Measurements from ENCODE around the gene SCGB1D2.
"Not testable (repeated sequence)": the region's sequence is repeated elsewhere in the genome, so short reads cannot be mapped to it uniquely, and the experiment has no call there.

The SCGB1D2 gene, protein sequence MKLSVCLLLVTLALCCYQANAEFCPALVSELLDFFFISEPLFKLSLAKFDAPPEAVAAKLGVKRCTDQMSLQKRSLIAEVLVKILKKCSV

DNA sequence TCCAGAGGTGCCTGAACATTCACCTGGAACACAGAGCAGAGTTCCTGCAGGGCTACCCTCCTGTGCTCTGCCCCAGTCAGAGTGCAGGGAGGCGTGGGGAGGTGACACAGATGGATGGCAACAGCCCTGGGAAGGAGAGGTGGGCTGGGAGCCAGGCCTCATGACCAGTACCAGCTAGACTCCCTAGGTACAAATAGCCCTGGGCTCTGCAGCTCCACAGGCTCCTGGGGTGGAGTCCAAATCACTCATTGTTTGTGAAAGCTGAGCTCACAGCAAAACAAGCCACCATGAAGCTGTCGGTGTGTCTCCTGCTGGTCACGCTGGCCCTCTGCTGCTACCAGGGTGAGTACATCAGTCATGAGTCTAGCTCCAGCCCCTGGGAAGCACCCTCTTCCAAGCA lies at the start of gene SCGB1D2:
TSS of gene SCGB1D2 (plus strand) at position 219 of the 400 bp plus-strand sequence. CDS start at position 288, 69 bp downstream.
- no peak within 1 kb of the TSS for H3K27ac Mint-ChIP-seq
- H3K4me1 Mint-ChIP-seq (ENCODE audit: low read depth): no peaks in the 10 kb centered on the region
- no peaks in the 10 kb centered on the region for H3K9me3 Mint-ChIP-seq
- no peaks in the 10 kb centered on the region for H3K36me3 Mint-ChIP-seq (ENCODE audit: low read depth)
- peaks cover 61% of the 10 kb centered on the region for H3K27me3 Mint-ChIP-seq
- no peak within 1 kb of the TSS for H3K4me3 Mint-ChIP-seq
- no peak for DNase-seq

DNA sequence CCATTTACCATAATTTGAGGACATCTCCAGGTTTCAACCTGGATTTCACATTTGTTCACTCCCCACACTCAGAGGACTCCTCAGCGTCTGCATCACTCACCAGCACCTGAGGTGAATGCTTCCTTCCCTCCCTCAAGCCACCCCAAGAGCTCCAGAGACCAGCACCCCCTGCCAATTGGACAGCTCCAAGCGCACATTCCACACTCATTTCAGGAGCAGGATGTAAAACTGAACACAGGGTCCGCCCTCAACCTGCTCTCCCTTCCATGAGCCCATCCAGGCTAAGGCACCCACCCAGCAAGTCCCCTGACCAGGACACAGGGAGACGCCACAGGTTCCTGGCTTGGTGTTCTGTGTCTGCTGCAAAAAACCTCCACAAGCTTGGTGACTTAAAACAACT lies 48.1 kb upstream of the SCGB1D2 start:
- H3K27me3 Mint-ChIP-seq: peaks cover 61% of the 10 kb centered on the region

DNA sequence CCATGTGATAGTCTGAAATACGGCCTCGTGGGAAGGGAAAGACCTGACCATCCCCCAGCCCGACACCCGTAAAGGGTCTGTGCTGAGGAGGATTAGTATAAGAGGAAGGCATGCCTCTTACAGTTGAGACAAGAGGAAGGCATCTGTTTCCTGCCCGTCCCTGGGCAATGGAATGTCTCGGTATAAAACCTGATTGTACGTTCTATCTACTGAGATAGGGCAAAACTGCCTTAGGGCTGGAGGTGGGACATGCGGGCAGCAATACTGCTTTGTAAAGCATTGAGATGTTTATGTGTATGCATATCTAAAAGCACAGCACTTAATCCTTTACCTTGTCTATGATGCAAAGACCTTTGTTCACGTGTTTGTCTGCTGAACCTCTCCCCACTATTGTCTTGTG lies 47.0 kb upstream of the SCGB1D2 start:
- H3K4me3 Mint-ChIP-seq; H3K4me1 Mint-ChIP-seq (ENCODE audit: low read depth); H3K36me3 Mint-ChIP-seq (ENCODE audit: low read depth); DNase-seq; H3K27ac Mint-ChIP-seq; H3K9me3 Mint-ChIP-seq: not testable (repeated sequence)
- peaks cover 57% of the 10 kb centered on the region for H3K27me3 Mint-ChIP-seq

More for the DNA sequence above, 48.1 kb upstream of the SCGB1D2 start:
- DNase-seq: no peak
- H3K9me3 Mint-ChIP-seq: no peaks in the 10 kb centered on the region
- H3K4me3 Mint-ChIP-seq: no peak overlapping the region
- no peak overlapping the region for H3K27ac Mint-ChIP-seq
- no peaks in the 10 kb centered on the region for H3K36me3 Mint-ChIP-seq (ENCODE audit: low read depth)
- no peaks in the 10 kb centered on the region for H3K4me1 Mint-ChIP-seq (ENCODE audit: low read depth)

DNA sequence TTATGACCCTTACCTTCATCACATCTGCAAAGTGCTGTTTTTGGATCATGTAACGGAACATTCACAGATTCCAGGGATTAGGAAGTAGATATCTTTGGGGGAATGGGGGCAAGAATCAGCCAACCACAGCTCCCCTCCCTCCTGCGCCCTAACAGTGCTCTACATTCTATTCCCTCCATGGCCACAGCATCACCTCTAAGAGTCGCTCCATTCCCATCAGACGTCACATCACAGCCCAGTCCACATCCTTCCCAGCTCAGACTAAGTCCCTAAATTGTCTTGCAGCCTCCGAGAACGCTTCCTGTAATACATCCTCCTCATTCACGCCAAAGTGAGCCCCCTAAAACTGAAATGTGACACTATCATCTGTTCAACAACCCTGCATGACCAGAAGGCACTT lies 46.1 kb upstream of the SCGB1D2 start:
- Mint-ChIP-seq H3K9me3 (no peaks in the 10 kb centered on the region), H3K4me1 (ENCODE audit: low read depth) (no peaks in the 10 kb centered on the region), H3K27me3 (peaks cover 55% of the 10 kb centered on the region), H3K4me3 (no peak overlapping the region), H3K36me3 (ENCODE audit: low read depth) (no peaks in the 10 kb centered on the region), H3K27ac (no peak overlapping the region)
- no peak for DNase-seq

DNA sequence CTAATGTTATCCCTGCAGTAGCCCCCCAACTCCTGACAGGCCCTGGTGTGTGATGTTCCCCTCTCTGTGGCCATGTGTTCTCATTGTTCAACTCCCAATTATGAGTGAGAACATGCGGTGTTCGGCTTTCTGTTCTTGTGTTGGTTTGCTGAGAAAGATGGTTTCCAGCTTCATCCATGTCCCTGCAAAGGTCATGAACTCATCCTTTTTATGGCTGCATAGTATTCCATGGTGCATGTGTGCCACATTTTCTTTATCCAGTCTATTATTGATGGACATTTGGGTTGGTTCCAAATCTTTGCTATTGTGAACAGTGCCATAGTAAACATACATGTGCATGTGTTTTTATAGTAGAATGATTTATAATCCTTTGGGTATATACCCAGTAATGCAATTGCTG lies 44.6 kb upstream of the SCGB1D2 start:
- H3K27me3 Mint-ChIP-seq: peaks cover 49% of the 10 kb centered on the region

DNA sequence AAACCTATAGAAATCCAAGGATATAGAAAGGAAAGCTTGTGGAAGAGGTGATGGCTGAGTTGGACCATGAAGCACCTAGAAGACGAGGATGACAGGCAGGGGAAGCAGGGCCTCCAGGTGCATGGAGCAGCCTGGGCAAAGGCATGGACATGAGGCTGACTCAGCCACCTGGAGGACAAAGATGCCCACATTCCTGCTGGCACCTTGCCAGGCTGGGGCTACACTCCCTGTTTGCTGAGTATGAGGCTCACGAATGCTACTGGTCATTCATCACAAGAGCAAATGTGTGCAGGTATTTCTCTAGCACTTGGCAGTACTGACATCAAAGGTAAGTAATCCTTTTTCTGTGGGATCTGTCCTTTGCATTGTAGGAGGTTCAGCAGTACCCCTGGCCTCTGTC lies 40.7 kb upstream of the SCGB1D2 start:
- Mint-ChIP-seq H3K4me1 (ENCODE audit: low read depth) (no peaks in the 10 kb centered on the region), H3K4me3 (no peak overlapping the region), H3K27ac (no peak overlapping the region), H3K9me3 (no peaks in the 10 kb centered on the region), H3K36me3 (ENCODE audit: low read depth) (no peaks in the 10 kb centered on the region), H3K27me3 (peaks cover 25% of the 10 kb centered on the region)
- DNase-seq: no peak

More for the DNA sequence above, 44.6 kb upstream of the SCGB1D2 start:
- not testable (repeated sequence) for H3K27ac Mint-ChIP-seq; H3K4me1 Mint-ChIP-seq (ENCODE audit: low read depth); H3K4me3 Mint-ChIP-seq; H3K9me3 Mint-ChIP-seq; DNase-seq; H3K36me3 Mint-ChIP-seq (ENCODE audit: low read depth)

DNA sequence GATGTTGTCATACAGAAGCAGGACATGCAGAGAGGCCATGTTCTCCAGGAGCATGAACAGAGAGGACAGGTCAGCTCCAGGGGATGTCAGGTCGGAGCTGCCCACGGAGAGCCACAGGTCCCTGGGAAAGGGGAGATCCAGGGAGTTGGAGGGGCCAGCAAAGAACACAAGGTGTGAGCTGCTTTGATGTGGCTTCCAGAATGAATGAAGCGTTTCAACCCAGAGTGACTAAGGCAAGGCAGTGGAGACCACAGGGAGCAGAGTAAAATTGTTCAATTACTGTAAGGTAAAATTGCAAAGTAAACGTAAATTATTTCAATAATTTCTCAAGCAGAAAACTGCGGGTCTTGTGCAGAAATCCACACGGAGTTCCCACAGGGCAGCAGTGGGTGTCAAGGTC lies 39.1 kb upstream of the SCGB1D2 start:
- Mint-ChIP-seq H3K4me1 (ENCODE audit: low read depth) (no peaks in the 10 kb centered on the region), H3K9me3 (no peaks in the 10 kb centered on the region), H3K4me3 (no peak overlapping the region), H3K27me3 (peaks cover 17% of the 10 kb centered on the region), H3K36me3 (ENCODE audit: low read depth) (no peaks in the 10 kb centered on the region), H3K27ac (no peak overlapping the region)
- no peak for DNase-seq

DNA sequence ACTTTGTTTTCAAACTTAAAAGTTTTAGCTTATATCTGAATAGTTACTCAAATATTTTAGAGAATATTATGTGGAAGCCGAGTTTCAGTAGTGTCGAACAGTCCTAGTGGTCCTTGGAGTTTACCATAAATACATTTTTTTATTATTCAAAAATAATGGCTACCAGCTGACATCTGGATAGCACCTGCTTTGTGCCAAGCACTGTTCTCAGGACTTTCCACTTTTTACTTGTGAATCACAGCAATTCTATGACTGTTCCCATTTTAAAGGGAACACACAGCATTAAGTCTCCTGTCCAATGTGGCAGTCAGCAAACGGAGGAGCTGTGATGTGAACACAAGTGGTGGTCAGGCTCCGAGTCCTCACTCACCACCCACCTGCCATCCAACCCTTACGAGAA lies 37.6 kb upstream of the SCGB1D2 start:
- Mint-ChIP-seq H3K36me3 (ENCODE audit: low read depth) (no peaks in the 10 kb centered on the region), H3K27ac (no peak overlapping the region), H3K27me3 (peaks cover 17% of the 10 kb centered on the region), H3K9me3 (no peaks in the 10 kb centered on the region), H3K4me3 (no peak overlapping the region), H3K4me1 (ENCODE audit: low read depth) (no peaks in the 10 kb centered on the region)
- DNase-seq: no peak

DNA sequence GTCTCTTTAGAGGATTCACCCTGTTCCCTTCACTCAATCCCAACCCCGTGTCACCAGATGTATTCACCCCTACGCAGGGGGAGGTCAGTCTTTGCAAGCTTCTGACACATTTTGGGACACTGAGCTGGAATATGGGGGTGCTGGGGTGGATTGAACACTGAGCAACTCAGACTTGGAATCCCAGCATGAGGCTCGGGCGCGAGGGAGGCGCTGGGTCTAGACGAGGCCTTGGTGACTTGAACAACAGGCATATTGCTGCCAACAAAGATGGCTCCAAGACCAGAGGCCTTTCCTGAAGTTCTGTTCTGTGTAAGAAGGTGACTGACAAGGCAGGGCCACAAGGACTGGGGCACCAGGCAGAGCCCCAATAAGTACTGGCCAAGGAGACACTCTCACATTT lies 36.6 kb upstream of the SCGB1D2 start:
- Mint-ChIP-seq H3K9me3 (no peaks in the 10 kb centered on the region), H3K27me3 (peaks cover 10% of the 10 kb centered on the region), H3K4me1 (ENCODE audit: low read depth) (no peaks in the 10 kb centered on the region), H3K36me3 (ENCODE audit: low read depth) (no peaks in the 10 kb centered on the region), H3K27ac (no peak overlapping the region), H3K4me3 (no peak overlapping the region)
- no peak for DNase-seq

DNA sequence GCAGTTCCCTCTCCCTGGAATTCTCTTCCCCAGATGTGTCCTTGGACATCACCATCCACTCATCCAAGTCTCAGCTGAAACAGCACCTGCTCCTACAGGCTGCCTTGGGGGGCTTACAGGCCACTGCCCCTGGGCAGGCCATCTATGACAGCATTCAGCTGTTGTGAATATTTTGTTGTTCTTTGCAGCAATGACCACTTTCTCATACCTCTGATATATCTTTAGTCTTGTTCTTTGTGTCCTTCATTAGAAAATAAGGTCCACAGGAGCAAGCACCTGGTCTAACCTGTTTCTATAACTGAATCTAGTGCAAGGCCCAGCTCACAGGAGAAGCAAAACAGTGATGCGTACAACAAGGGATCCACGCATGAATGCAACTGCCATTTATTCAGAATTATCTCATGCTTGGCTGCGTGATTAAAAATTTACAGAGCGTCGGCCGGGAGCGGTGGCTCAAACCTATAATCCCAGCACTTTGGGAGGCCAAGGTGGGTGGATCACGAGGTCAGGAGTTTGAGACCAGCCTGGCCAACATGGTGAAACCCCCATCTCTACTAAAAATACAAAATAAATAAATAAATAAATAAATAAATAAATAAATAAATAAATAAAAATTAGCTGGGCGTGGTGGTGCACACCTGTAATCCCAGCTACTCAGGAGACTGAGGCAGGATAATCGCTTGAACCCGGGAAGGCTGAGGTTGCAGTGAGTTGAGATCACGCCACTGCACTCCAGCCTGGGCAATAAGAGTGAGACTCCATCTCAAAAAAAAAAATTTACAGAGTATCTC lies 35.6 kb upstream of the SCGB1D2 start:
- not testable (repeated sequence) for H3K27ac Mint-ChIP-seq; H3K4me3 Mint-ChIP-seq; H3K4me1 Mint-ChIP-seq (ENCODE audit: low read depth); H3K36me3 Mint-ChIP-seq (ENCODE audit: low read depth); DNase-seq; H3K9me3 Mint-ChIP-seq; H3K27me3 Mint-ChIP-seq

DNA sequence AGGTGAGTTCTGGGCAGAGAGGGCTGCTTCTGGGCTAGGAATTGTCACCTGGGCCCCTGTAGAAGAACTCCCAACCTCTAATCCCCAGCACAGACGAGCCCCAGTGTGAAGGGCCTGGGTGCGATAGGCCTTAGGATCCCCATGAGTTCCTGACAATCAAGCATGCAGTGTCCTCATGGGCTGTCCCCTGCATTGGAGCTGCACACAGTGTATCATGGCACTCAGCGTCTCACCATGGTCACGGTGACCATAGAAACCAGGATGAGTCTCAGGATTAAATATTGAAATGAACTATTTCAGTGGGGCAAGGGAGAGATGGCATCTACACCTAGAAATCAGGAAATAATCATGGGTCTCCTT lies 33.3 kb upstream of the SCGB1D2 start:
- Mint-ChIP-seq H3K9me3 (no peaks in the 10 kb centered on the region), H3K27me3 (peaks cover 13% of the 10 kb centered on the region), H3K36me3 (ENCODE audit: low read depth) (no peaks in the 10 kb centered on the region), H3K27ac (no peak overlapping the region), H3K4me1 (ENCODE audit: low read depth) (no peaks in the 10 kb centered on the region), H3K4me3 (no peak overlapping the region)
- DNase-seq: no peak

DNA sequence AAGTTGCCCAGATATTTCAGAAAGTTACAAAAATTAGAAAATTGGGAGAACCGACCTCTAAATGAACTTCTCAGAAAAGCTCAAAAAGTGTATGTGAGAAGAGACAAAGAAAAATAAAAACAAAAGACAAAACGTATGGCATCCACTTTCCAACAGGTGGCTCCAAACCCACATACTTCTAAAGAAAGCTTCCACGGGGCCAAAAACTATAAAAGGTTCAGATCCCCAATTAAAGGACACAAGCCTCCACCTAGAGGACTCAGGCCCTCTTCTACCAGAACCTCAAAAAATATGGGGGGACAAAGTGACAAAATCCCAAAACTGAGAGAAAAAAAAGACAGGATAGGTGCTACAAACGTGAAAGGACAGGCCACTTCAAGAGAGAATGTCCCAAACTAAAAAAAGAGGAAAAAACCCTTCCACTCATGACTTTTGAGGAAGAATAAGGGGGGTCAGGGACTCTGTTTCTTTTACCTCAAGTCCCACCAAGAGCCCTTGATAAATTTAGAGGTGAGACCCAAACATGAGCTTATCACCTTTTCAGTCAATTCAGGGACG lies 24.8 kb upstream of the SCGB1D2 start:
- no peak overlapping the region for H3K4me3 Mint-ChIP-seq
- no peak overlapping the region for H3K27ac Mint-ChIP-seq
- peaks cover 29% of the 10 kb centered on the region for H3K27me3 Mint-ChIP-seq
- DNase-seq: no peak
- peaks cover 11% of the 10 kb centered on the region for H3K9me3 Mint-ChIP-seq
- no peaks in the 10 kb centered on the region for H3K36me3 Mint-ChIP-seq (ENCODE audit: low read depth)
- H3K4me1 Mint-ChIP-seq (ENCODE audit: low read depth): no peaks in the 10 kb centered on the region

DNA sequence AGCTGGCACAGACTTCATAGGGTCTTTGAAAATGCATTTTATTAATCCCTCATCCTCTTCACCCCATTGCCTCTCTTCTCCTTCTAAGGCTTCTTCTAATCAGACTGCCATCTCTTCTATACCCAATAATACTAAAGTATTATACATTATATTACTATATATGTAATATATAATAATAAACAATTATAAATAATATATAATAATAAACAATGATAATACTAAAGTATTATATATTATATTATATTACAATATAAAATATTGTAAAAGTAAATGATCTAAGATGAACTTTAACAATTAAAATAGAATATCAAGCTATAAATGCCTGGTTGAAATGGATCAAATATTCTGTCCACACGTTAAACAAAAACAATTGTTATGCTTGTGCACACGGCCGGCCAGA lies 20.5 kb upstream of the SCGB1D2 start:
- peaks cover 34% of the 10 kb centered on the region for H3K9me3 Mint-ChIP-seq
- H3K27ac Mint-ChIP-seq: no peak overlapping the region
- no peak overlapping the region for H3K4me3 Mint-ChIP-seq
- DNase-seq: no peak
- no peaks in the 10 kb centered on the region for H3K36me3 Mint-ChIP-seq (ENCODE audit: low read depth)
- H3K27me3 Mint-ChIP-seq: peaks cover 21% of the 10 kb centered on the region
- no peaks in the 10 kb centered on the region for H3K4me1 Mint-ChIP-seq (ENCODE audit: low read depth)

DNA sequence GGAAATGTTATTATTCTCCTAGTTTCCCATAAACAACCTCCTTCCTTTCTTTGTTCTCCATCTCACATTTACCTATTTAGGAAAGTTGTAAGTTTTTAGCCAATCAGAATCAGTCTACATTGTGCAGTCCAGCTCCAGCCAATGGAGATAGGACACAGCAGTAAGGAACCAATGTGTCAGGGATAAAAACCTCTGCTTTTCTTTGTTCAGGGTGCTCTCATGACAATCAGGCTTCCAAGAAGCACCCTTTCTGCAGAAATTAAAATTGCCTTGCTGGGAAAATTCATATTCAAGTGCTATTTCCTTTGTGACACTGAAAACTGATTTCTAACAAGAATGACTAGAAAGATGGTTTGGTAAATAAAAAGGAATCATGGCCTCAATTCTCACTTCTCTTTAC lies 18.9 kb upstream of the SCGB1D2 start:
- Mint-ChIP-seq H3K4me3 (no peak overlapping the region), H3K27me3 (peaks cover 7% of the 10 kb centered on the region), H3K36me3 (ENCODE audit: low read depth) (no peaks in the 10 kb centered on the region), H3K4me1 (ENCODE audit: low read depth) (no peaks in the 10 kb centered on the region), H3K9me3 (peaks cover 34% of the 10 kb centered on the region), H3K27ac (no peak overlapping the region)
- DNase-seq: no peak

DNA sequence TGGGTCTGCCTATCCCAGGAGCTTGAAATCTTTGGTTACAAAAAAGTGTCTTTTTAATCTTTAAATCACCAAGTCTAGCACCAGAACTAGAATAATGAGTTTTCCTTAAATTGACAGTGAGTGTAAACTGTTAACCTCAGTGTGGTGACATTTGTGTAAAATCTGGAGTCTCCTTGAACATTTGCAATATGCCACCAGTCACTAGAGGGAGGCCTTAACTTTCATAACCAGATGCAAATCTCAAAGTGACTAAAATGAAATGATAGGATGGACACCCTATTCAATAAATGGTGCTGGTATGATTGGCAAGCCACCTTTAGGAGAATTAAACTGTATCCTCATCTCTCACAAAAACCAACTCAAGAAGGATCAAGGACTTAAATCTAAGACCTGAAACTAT lies 8.3 kb upstream of the SCGB1D2 start:
- Mint-ChIP-seq H3K27me3 (peaks cover 59% of the 10 kb centered on the region), H3K4me3 (no peak overlapping the region), H3K4me1 (ENCODE audit: low read depth) (no peaks in the 10 kb centered on the region), H3K9me3 (no peaks in the 10 kb centered on the region), H3K27ac (no peak overlapping the region), H3K36me3 (ENCODE audit: low read depth) (no peaks in the 10 kb centered on the region)
- DNase-seq: no peak

Data from activated T-cell treated with anti-CD3 and anti-CD28 coated beads, Interleukin-2, amount 50 U/mL, for 24 hours (primary cell).